Coronary artery (tissue), 2 donors: ENCODE measurements around the gene PELI2.

Experiments
- DNase-seq: peaks from one replicate; pipeline ENCODE4 v3.0.0-alpha.2; 2017; ENCODE audit warnings: low spot score
- H3K27ac ChIP-seq, 2 donors: fragments of 200-600 bp; sonication (generic); one replicate each; pipeline ENCODE4 v1.5.1; 2016 to 2019
- H3K4me3 ChIP-seq: fragments of 200-600 bp; sonication (generic); 2 replicates; pipeline ENCODE4 v1.5.1; 2016; ENCODE audit warnings: mild to moderate bottlenecking, moderate library complexity
- CTCF ChIP-seq: fragments of 200-600 bp; sonication (generic); IDR thresholded peaks from one replicate; pipeline ENCODE4 v1.5.1; 2019; ENCODE audit warnings: antibody characterized with exemption

The PELI2 gene

GRCh38 chr14:56197150-56197549 is 78.9 kb downstream of the PELI2 start:
- DNase-seq: no peak
- Histone ChIP-seq H3K4me3 (no peak overlapping the region), H3K27ac (peak overlapping the region in 1 of 2 donors; percentile 10)
- TF ChIP-seq CTCF: no peak

GRCh38 chr14:56198438-56198837 is 80.2 kb downstream of the PELI2 start:
- TF ChIP-seq CTCF: no peak
- no peak for DNase-seq
- Histone ChIP-seq H3K4me3 (no peak overlapping the region), H3K27ac (peak overlapping the region; percentile 58 to 64)

- DNase-seq: no peak
- no peak for TF ChIP-seq CTCF
- Histone ChIP-seq H3K27ac (peak overlapping the region; percentile 64 to 83), H3K4me3 (peak overlapping the region; percentile 8)
These were observed 81.1 kb downstream of the PELI2 start for GRCh38 chr14:56199095-56199981.

- DNase-seq: no peak
- peak overlapping the region; percentile 64 to 83 for H3K27ac ChIP-seq
- H3K4me3 ChIP-seq: no peak overlapping the region
- no peak for TF ChIP-seq CTCF
These were observed 81.9 kb downstream of the PELI2 start for GRCh38 chr14:56199982-56200577.

- no peak for TF ChIP-seq CTCF
- no peak overlapping the region for H3K27ac ChIP-seq
- no peak for DNase-seq
- H3K4me3 ChIP-seq: no peak overlapping the region
These were observed 84.0 kb downstream of the PELI2 start for GRCh38 chr14:56202256-56202655.

GRCh38 chr14:56205881-56206280 is 87.7 kb downstream of the PELI2 start:
- Histone ChIP-seq H3K27ac (no peak overlapping the region), H3K4me3 (no peak overlapping the region)
- no peak for DNase-seq
- no peak for TF ChIP-seq CTCF

- Histone ChIP-seq H3K4me3 (no peak overlapping the region), H3K27ac (no peak overlapping the region)
- no peak for TF ChIP-seq CTCF
- no peak for DNase-seq
These were observed 88.4 kb downstream of the PELI2 start for GRCh38 chr14:56206596-56206995.
